CD4-positive, alpha-beta T cell treated with Interleukin-21 for 1 hour (primary cell): ENCODE results near the gene POLR2J3.

ENCODE experiments used
- DNase-seq: peaks from one replicate; pipeline ENCODE4 v3.0.0-alpha.2; 2020

The POLR2J3 gene

DNA sequence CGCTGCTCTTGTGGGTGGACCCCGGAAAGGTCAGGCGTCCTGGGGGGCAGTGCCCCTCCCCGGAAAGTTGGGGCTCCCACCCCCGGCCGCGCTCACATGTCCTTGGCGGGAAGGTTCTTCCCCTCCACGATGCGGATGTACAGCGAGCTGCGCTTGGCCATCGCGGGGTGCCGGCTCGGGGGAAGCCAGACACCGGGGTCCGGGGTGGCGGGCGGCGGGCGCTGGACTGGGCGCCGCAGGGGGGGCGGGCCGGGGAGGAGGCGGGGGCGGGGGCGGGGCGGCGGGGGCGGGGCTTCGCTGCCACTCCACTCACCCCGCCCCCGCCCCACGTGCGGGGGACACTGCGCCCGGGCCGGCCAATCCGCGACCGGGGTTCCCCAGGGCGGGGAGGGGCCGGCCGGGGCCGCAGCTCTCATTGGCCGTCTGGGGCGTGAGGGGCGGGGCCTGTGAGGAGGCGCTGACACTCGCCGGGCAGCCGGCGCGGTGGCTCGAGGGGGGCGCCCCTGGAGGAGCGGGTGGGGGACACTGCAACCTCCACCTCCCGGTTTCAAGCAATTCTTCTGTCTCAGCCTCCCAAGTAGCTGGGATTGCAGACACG is 54.7 kb downstream of the POLR2J3 start, which contains the start of gene RASA4B:
TSS of gene RASA4B (minus strand) at position 228 of the 598 bp plus-strand sequence. CDS start at position 161, 67 bp downstream.
- DNase-seq: peak; percentile 40
